WTC11 (cell line): ENCODE measurements around the gene LIN7B. TPM values are rescaled to one million over a fixed set of nuclear protein-coding genes. Genes with fewer than 3 reads are reported as not detected.

Experiments used
- CREM ChIP-seq: sonication (generic); formaldehyde crosslinking; IDR thresholded peaks from 2 replicates; pipeline ENCODE4 v1.8.1; 2022; ENCODE audit warnings: mild to moderate bottlenecking, missing genetic modification reagents, moderate library complexity
- IRF2 ChIP-seq: sonication (generic); formaldehyde crosslinking; IDR thresholded peaks from 2 replicates; pipeline ENCODE4 v1.8.0; 2022; ENCODE audit warnings: low read depth, missing genetic modification reagents, borderline replicate concordance
- KAT7 ChIP-seq: sonication (generic); formaldehyde crosslinking; IDR thresholded peaks from 2 replicates; pipeline ENCODE4 v1.8.1; 2023; ENCODE audit warnings: missing genetic modification reagents, mild to moderate bottlenecking, borderline replicate concordance
- NFE2L1 ChIP-seq: sonication (generic); formaldehyde crosslinking; IDR thresholded peaks from 2 replicates; pipeline ENCODE4 v1.8.1; 2023; ENCODE audit warnings: missing genetic modification reagents
- TCF7 ChIP-seq: sonication (generic); formaldehyde crosslinking; IDR thresholded peaks from 2 replicates; pipeline ENCODE4 v1.8.0; 2022; ENCODE audit warnings: mild to moderate bottlenecking, low read depth, missing genetic modification reagents, moderate library complexity
- TP53 ChIP-seq: sonication (generic); formaldehyde crosslinking; IDR thresholded peaks from 2 replicates; pipeline ENCODE4 v1.8.1; 2023; ENCODE audit warnings: mild to moderate bottlenecking, missing genetic modification reagents
- ZNF232 ChIP-seq: sonication (generic); formaldehyde crosslinking; IDR thresholded peaks from 2 replicates; pipeline ENCODE4 v1.8.0; 2022; ENCODE audit warnings: mild to moderate bottlenecking, missing genetic modification reagents
- total RNA-seq: library from RNA; stranded (reverse); gene quantifications from 3 replicates; pipeline ENCODE4 v1.2.3, GENCODE V29; 2021
- TF ChIP-seq, protein P1 (sequence below): sonication (generic); formaldehyde crosslinking; IDR thresholded peaks from 2 replicates; pipeline ENCODE4 v1.8.0; 2023; ENCODE audit warnings: mild to moderate bottlenecking, missing genetic modification reagents
- TF ChIP-seq, protein P2 (sequence below): fragments of 200-600 bp; IDR thresholded peaks from 2 replicates; pipeline ENCODE4 v1.8.0; 2022; ENCODE audit warnings: antibody characterized with exemption
- TF ChIP-seq, protein P3 (sequence below): sonication (generic); formaldehyde crosslinking; IDR thresholded peaks from 2 replicates; pipeline ENCODE4 v1.8.1; 2023; ENCODE audit warnings: mild to moderate bottlenecking, missing genetic modification reagents, borderline replicate concordance
- TF ChIP-seq, protein P4 (sequence below): sonication (generic); formaldehyde crosslinking; IDR thresholded peaks from 2 replicates; pipeline ENCODE4 v1.8.0; 2022; ENCODE audit warnings: mild to moderate bottlenecking, missing genetic modification reagents
- TF ChIP-seq, protein P5 (sequence below): sonication (generic); formaldehyde crosslinking; IDR thresholded peaks from 2 replicates; pipeline ENCODE4 v1.8.0; 2022; ENCODE audit warnings: missing genetic modification reagents

The LIN7B gene
- total RNA-seq, 1 experiment from 2014 or later: 5.1 TPM

DNA sequence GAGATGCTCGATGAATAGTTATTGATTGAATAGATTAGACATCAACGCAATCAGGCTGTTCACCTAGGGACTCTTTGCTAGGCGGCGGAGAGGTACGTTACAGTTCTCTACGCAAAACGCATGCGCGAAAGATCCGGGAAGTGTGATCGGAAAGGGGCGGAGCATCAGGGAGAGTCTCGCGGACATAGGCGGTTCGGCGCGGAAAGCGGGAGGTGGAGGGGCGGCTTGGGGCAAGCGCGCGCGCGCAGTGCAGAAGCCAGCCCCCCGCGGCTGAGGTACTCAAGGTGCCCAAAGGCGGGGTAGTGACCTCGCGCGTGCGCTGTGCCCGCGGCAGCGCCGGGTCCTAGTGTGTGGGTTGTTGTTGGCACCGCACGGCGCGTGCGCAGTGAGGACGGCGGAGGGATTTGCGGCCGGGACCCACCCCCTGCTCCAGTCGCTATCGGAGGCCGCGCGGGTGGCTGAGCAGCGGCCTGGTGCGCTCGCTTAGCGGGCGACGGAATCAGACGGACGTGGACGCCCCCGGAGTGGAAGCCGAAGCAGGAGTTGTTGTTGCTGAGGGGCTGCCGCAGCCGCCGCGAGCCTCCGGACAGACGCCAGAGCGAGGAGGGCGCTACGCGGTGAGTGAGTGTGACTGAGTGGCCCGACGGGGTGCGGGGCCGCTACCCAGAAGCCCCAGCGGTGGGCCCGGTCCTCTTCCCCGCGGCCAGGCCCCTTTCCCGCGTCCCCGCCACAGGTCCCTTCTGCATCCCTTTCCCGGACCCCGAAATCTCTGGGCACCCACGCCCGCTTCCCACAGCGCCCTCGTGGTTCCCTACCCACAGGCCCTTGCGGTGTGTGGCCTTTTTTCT lies 28.9 kb upstream of the LIN7B start, which contains the start of gene SNRNP70 (continued):
- TF ChIP-seq, protein P1, sequence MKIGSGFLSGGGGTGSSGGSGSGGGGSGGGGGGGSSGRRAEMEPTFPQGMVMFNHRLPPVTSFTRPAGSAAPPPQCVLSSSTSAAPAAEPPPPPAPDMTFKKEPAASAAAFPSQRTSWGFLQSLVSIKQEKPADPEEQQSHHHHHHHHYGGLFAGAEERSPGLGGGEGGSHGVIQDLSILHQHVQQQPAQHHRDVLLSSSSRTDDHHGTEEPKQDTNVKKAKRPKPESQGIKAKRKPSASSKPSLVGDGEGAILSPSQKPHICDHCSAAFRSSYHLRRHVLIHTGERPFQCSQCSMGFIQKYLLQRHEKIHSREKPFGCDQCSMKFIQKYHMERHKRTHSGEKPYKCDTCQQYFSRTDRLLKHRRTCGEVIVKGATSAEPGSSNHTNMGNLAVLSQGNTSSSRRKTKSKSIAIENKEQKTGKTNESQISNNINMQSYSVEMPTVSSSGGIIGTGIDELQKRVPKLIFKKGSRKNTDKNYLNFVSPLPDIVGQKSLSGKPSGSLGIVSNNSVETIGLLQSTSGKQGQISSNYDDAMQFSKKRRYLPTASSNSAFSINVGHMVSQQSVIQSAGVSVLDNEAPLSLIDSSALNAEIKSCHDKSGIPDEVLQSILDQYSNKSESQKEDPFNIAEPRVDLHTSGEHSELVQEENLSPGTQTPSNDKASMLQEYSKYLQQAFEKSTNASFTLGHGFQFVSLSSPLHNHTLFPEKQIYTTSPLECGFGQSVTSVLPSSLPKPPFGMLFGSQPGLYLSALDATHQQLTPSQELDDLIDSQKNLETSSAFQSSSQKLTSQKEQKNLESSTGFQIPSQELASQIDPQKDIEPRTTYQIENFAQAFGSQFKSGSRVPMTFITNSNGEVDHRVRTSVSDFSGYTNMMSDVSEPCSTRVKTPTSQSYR (CRISPR knock-in tag): no peak
- TF ChIP-seq, protein P2, sequence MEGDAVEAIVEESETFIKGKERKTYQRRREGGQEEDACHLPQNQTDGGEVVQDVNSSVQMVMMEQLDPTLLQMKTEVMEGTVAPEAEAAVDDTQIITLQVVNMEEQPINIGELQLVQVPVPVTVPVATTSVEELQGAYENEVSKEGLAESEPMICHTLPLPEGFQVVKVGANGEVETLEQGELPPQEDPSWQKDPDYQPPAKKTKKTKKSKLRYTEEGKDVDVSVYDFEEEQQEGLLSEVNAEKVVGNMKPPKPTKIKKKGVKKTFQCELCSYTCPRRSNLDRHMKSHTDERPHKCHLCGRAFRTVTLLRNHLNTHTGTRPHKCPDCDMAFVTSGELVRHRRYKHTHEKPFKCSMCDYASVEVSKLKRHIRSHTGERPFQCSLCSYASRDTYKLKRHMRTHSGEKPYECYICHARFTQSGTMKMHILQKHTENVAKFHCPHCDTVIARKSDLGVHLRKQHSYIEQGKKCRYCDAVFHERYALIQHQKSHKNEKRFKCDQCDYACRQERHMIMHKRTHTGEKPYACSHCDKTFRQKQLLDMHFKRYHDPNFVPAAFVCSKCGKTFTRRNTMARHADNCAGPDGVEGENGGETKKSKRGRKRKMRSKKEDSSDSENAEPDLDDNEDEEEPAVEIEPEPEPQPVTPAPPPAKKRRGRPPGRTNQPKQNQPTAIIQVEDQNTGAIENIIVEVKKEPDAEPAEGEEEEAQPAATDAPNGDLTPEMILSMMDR: no peak
- peak; percentile 81 for TF ChIP-seq NFE2L1 (CRISPR knock-in tag)
- TF ChIP-seq TP53 (CRISPR knock-in tag): no peak
- TF ChIP-seq, protein P3, sequence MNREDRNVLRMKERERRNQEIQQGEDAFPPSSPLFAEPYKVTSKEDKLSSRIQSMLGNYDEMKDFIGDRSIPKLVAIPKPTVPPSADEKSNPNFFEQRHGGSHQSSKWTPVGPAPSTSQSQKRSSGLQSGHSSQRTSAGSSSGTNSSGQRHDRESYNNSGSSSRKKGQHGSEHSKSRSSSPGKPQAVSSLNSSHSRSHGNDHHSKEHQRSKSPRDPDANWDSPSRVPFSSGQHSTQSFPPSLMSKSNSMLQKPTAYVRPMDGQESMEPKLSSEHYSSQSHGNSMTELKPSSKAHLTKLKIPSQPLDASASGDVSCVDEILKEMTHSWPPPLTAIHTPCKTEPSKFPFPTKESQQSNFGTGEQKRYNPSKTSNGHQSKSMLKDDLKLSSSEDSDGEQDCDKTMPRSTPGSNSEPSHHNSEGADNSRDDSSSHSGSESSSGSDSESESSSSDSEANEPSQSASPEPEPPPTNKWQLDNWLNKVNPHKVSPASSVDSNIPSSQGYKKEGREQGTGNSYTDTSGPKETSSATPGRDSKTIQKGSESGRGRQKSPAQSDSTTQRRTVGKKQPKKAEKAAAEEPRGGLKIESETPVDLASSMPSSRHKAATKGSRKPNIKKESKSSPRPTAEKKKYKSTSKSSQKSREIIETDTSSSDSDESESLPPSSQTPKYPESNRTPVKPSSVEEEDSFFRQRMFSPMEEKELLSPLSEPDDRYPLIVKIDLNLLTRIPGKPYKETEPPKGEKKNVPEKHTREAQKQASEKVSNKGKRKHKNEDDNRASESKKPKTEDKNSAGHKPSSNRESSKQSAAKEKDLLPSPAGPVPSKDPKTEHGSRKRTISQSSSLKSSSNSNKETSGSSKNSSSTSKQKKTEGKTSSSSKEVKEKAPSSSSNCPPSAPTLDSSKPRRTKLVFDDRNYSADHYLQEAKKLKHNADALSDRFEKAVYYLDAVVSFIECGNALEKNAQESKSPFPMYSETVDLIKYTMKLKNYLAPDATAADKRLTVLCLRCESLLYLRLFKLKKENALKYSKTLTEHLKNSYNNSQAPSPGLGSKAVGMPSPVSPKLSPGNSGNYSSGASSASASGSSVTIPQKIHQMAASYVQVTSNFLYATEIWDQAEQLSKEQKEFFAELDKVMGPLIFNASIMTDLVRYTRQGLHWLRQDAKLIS (CRISPR knock-in tag): no peak
- no peak for TF ChIP-seq ZNF232 (CRISPR knock-in tag)
- peak; percentile 43; the same call in 1 of the 2 replicates for TF ChIP-seq CREM (CRISPR knock-in tag)
- TF ChIP-seq, protein P4, sequence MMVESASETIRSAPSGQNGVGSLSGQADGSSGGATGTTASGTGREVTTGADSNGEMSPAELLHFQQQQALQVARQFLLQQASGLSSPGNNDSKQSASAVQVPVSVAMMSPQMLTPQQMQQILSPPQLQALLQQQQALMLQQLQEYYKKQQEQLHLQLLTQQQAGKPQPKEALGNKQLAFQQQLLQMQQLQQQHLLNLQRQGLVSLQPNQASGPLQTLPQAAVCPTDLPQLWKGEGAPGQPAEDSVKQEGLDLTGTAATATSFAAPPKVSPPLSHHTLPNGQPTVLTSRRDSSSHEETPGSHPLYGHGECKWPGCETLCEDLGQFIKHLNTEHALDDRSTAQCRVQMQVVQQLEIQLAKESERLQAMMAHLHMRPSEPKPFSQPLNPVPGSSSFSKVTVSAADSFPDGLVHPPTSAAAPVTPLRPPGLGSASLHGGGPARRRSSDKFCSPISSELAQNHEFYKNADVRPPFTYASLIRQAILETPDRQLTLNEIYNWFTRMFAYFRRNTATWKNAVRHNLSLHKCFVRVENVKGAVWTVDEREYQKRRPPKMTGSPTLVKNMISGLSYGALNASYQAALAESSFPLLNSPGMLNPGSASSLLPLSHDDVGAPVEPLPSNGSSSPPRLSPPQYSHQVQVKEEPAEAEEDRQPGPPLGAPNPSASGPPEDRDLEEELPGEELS: 0 out of 2 replicates have a peak, but pooled peaks have one; percentile 58
- no peak for TF ChIP-seq IRF2 (CRISPR knock-in tag)
- TF ChIP-seq, protein P5, sequence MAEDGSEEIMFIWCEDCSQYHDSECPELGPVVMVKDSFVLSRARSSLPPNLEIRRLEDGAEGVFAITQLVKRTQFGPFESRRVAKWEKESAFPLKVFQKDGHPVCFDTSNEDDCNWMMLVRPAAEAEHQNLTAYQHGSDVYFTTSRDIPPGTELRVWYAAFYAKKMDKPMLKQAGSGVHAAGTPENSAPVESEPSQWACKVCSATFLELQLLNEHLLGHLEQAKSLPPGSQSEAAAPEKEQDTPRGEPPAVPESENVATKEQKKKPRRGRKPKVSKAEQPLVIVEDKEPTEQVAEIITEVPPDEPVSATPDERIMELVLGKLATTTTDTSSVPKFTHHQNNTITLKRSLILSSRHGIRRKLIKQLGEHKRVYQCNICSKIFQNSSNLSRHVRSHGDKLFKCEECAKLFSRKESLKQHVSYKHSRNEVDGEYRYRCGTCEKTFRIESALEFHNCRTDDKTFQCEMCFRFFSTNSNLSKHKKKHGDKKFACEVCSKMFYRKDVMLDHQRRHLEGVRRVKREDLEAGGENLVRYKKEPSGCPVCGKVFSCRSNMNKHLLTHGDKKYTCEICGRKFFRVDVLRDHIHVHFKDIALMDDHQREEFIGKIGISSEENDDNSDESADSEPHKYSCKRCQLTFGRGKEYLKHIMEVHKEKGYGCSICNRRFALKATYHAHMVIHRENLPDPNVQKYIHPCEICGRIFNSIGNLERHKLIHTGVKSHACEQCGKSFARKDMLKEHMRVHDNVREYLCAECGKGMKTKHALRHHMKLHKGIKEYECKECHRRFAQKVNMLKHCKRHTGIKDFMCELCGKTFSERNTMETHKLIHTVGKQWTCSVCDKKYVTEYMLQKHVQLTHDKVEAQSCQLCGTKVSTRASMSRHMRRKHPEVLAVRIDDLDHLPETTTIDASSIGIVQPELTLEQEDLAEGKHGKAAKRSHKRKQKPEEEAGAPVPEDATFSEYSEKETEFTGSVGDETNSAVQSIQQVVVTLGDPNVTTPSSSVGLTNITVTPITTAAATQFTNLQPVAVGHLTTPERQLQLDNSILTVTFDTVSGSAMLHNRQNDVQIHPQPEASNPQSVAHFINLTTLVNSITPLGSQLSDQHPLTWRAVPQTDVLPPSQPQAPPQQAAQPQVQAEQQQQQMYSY (CRISPR knock-in tag): no peak
- TF ChIP-seq KAT7: 0 out of 2 replicates have a peak, but pooled peaks have one; percentile 64
- peak; percentile 84; the same call in 1 of the 2 replicates for TF ChIP-seq TCF7 (CRISPR knock-in tag)
